BLaER1 (cell line): Measurements from ENCODE around the gene AKR7A2.

Experiments used
- H3K27ac ChIP-seq: shearing (Covaris generic); formaldehyde crosslinking; 2 replicates; pipeline ENCODE4 v1.8.1; 2022
- H3K27me3 ChIP-seq: shearing (Covaris generic); formaldehyde crosslinking; 2 replicates; pipeline ENCODE4 v1.8.1; 2022
- H3K36me3 ChIP-seq: shearing (Covaris generic); formaldehyde crosslinking; 2 replicates; pipeline ENCODE4 v1.8.1; 2022
- H3K4me1 ChIP-seq: shearing (Covaris generic); formaldehyde crosslinking; 2 replicates; pipeline ENCODE4 v1.8.1; 2022
- H3K4me2 ChIP-seq: shearing (Covaris generic); formaldehyde crosslinking; 2 replicates; pipeline ENCODE4 v1.8.1; 2022
- H3K4me3 ChIP-seq: shearing (Covaris generic); formaldehyde crosslinking; 2 replicates; pipeline ENCODE4 v1.8.1; 2022
- H3K9ac ChIP-seq: shearing (Covaris generic); formaldehyde crosslinking; 2 replicates; pipeline ENCODE4 v1.8.1; 2022
- H3K9me3 ChIP-seq: shearing (Covaris generic); formaldehyde crosslinking; 2 replicates; pipeline ENCODE4 v1.8.1; 2022
- H4K20me1 ChIP-seq: shearing (Covaris generic); formaldehyde crosslinking; 2 replicates; pipeline ENCODE4 v1.8.1; 2022
- Cebpa-rat ChIP-seq: shearing (Covaris generic); IDR thresholded peaks from 2 replicates; pipeline ENCODE4 v1.8.1; 2022

The AKR7A2 gene

GRCh38 chr1:19353596-19353995 is 41.7 kb upstream of the AKR7A2 start:
- no peak for TF ChIP-seq Cebpa-rat
- Histone ChIP-seq H3K27me3 (no peaks in the 10 kb centered on the region), H3K27ac (no peak overlapping the region), H3K36me3 (peaks cover 93% of the 10 kb centered on the region), H3K4me1 (peaks cover 20% of the 10 kb centered on the region), H3K9ac (no peak overlapping the region), H3K4me2 (no peak overlapping the region), H4K20me1 (peaks cover 38% of the 10 kb centered on the region), H3K4me3 (no peak overlapping the region), H3K9me3 (no peaks in the 10 kb centered on the region)

DNA sequence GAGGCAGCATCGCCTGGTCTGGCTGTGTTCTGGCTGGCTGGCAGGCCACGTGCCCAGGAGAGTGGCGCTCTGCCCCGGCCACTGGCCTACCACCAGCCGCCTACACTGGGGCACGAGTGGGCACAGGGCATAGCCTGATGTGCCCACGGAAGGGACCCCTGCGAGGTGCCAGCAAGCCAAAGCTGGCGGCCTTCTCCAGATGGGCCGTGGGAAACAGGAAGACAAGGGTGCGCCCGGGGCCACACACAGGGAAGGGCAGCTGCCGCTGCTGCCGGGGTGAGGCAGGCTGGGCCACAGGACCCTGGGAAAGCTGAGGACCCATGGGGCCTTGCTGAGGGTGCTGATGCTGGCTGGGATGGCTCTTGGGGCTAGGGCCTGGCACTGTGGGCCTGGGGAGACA is 40.9 kb upstream of the AKR7A2 start:
- H3K4me1 ChIP-seq, result peaks cover 28% of the 10 kb centered on the region
- no peak for TF ChIP-seq Cebpa-rat
- H3K4me3 ChIP-seq, result no peak overlapping the region
- no peaks in the 10 kb centered on the region for H3K27me3 ChIP-seq
- H3K27ac ChIP-seq, result no peak overlapping the region
- H3K9me3 ChIP-seq, result no peaks in the 10 kb centered on the region
- peaks cover 38% of the 10 kb centered on the region for H4K20me1 ChIP-seq
- peaks cover 86% of the 10 kb centered on the region for H3K36me3 ChIP-seq
- H3K4me2 ChIP-seq, result no peak overlapping the region
- H3K9ac ChIP-seq, result no peak overlapping the region

- no peak for TF ChIP-seq Cebpa-rat
- Histone ChIP-seq H3K27me3 (no peaks in the 10 kb centered on the region), H3K36me3 (peaks cover 77% of the 10 kb centered on the region)
These were observed 39.9 kb upstream of the AKR7A2 start for GRCh38 chr1:19351873-19352272.

GRCh38 chr1:19350566-19350965 is 38.6 kb upstream of the AKR7A2 start:
- H3K27ac ChIP-seq, result no peak overlapping the region
- H3K4me2 ChIP-seq, result no peak overlapping the region
- no peaks in the 10 kb centered on the region for H3K9me3 ChIP-seq
- peaks cover 37% of the 10 kb centered on the region for H3K4me1 ChIP-seq
- no peaks in the 10 kb centered on the region for H3K27me3 ChIP-seq
- H3K36me3 ChIP-seq, result peaks cover 68% of the 10 kb centered on the region
- H3K4me3 ChIP-seq, result no peak overlapping the region
- peaks cover 27% of the 10 kb centered on the region for H4K20me1 ChIP-seq
- no peak overlapping the region for H3K9ac ChIP-seq
- TF ChIP-seq Cebpa-rat, result no peak

More at GRCh38 chr1:19351873-19352272, 39.9 kb upstream of the AKR7A2 start:
- H4K20me1 ChIP-seq, result peaks cover 30% of the 10 kb centered on the region
- H3K27ac ChIP-seq, result no peak overlapping the region
- no peak overlapping the region for H3K4me2 ChIP-seq
- H3K4me1 ChIP-seq, result peaks cover 37% of the 10 kb centered on the region
- H3K4me3 ChIP-seq, result no peak overlapping the region
- H3K9ac ChIP-seq, result no peak overlapping the region
- H3K9me3 ChIP-seq, result no peaks in the 10 kb centered on the region

DNA sequence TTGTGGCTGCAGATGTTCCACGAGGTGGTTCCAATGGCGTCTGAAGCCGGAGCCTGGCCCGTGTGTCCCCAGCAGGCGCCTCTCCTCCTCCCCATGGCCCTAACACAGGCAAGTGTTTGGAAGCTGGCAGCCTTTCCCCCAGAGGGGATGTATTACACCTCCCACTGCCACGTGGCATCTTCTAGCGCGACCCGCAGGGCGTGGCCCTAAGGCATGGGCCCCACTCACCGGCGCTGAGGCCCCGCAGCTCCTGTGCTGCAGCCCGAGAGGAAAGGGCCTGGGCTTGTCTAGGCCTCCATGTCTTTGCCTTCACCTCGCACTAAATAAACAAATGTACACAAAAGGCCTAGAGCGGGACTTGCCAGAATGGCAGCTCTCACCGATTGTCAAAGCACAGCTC is 38.1 kb upstream of the AKR7A2 start:
- Histone ChIP-seq H4K20me1 (peaks cover 32% of the 10 kb centered on the region), H3K9ac (no peak overlapping the region), H3K4me2 (no peak overlapping the region), H3K27me3 (no peaks in the 10 kb centered on the region), H3K9me3 (no peaks in the 10 kb centered on the region), H3K4me3 (no peak overlapping the region), H3K27ac (no peak overlapping the region), H3K36me3 (peaks cover 68% of the 10 kb centered on the region), H3K4me1 (peaks cover 37% of the 10 kb centered on the region)
- TF ChIP-seq Cebpa-rat, result no peak

DNA sequence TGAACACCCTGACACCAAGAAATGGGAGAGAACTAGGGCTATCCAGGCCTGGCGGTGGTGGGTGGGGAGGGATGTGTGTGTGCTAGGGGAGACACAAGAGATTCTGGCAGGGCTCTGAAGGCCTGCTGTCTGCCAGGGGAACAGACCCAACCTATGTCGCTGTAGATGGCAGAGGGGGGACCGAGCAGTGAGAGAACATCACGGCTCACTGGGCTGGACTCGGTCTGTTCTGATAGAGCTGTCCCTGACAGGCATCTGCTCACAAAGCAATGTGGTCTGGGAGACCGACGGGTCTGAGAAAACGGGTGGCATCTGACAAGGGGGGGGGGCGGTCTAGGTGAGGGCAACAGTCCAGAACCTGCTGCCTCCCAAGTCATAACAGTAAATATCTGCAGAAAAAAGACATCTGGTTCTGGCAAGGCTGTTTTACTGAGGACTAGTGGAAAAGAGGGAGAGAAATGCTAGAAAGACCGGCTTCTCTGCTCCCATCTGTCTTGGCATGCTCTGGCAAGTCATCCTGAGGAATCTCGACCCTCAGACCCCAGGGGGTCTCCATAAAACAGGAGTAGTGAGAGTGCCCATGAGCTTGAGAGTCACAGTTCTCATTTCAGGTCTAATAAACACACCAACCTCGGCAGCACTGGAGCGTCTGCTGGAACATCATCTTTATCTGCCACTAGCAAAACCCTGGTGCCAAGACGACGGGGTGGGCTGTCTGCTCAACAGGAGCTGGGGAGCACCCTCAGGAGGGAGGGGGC is 36.7 kb upstream of the AKR7A2 start:
- Histone ChIP-seq H3K36me3 (peaks cover 68% of the 10 kb centered on the region), H3K4me3 (no peak overlapping the region), H3K27ac (0 out of 2 replicates have a peak overlapping the region, but pooled peaks have one; percentile 32), H4K20me1 (peaks cover 42% of the 10 kb centered on the region), H3K4me1 (peaks cover 27% of the 10 kb centered on the region), H3K9me3 (no peaks in the 10 kb centered on the region), H3K9ac (no peak overlapping the region), H3K27me3 (no peaks in the 10 kb centered on the region), H3K4me2 (peak overlapping the region; percentile 62)
- no peak for TF ChIP-seq Cebpa-rat

GRCh38 chr1:19347533-19348172 is 35.7 kb upstream of the AKR7A2 start:
- peaks cover 68% of the 10 kb centered on the region for H3K36me3 ChIP-seq
- no peak overlapping the region for H3K27ac ChIP-seq

GRCh38 chr1:19346026-19346425 is 34.1 kb upstream of the AKR7A2 start:
- Histone ChIP-seq H4K20me1 (peaks cover 35% of the 10 kb centered on the region), H3K27ac (no peak overlapping the region), H3K4me3 (no peak overlapping the region), H3K4me2 (no peak overlapping the region), H3K9me3 (no peaks in the 10 kb centered on the region), H3K36me3 (peaks cover 67% of the 10 kb centered on the region), H3K9ac (no peak overlapping the region), H3K27me3 (no peaks in the 10 kb centered on the region), H3K4me1 (peaks cover 27% of the 10 kb centered on the region)
- no peak for TF ChIP-seq Cebpa-rat

More at GRCh38 chr1:19347533-19348172, 35.7 kb upstream of the AKR7A2 start:
- peaks cover 27% of the 10 kb centered on the region for H3K4me1 ChIP-seq
- no peaks in the 10 kb centered on the region for H3K27me3 ChIP-seq
- H4K20me1 ChIP-seq, result peaks cover 38% of the 10 kb centered on the region
- no peak for TF ChIP-seq Cebpa-rat
- peak overlapping the region; percentile 62 for H3K4me2 ChIP-seq
- no peak overlapping the region for H3K9ac ChIP-seq
- H3K4me3 ChIP-seq, result no peak overlapping the region
- no peaks in the 10 kb centered on the region for H3K9me3 ChIP-seq

GRCh38 chr1:19345391-19345790 is 33.4 kb upstream of the AKR7A2 start:
- H3K27ac ChIP-seq, result no peak overlapping the region
- H3K27me3 ChIP-seq, result no peaks in the 10 kb centered on the region
- H3K4me2 ChIP-seq, result no peak overlapping the region
- TF ChIP-seq Cebpa-rat, result no peak
- H3K36me3 ChIP-seq, result peaks cover 69% of the 10 kb centered on the region
- no peak overlapping the region for H3K4me3 ChIP-seq
- 0 out of 2 replicates have a peak overlapping the region, but pooled peaks have one; percentile 29 for H3K9ac ChIP-seq
- H4K20me1 ChIP-seq, result peaks cover 35% of the 10 kb centered on the region
- no peaks in the 10 kb centered on the region for H3K9me3 ChIP-seq
- peaks cover 27% of the 10 kb centered on the region for H3K4me1 ChIP-seq

GRCh38 chr1:19344831-19345230 is 32.9 kb upstream of the AKR7A2 start:
- Histone ChIP-seq H3K4me2 (no peak overlapping the region), H3K4me1 (peaks cover 27% of the 10 kb centered on the region), H3K9me3 (no peaks in the 10 kb centered on the region), H3K4me3 (no peak overlapping the region), H3K36me3 (peaks cover 69% of the 10 kb centered on the region), H3K9ac (no peak overlapping the region), H4K20me1 (peaks cover 40% of the 10 kb centered on the region), H3K27ac (no peak overlapping the region), H3K27me3 (no peaks in the 10 kb centered on the region)
- TF ChIP-seq Cebpa-rat, result no peak
